ENCODE measurements around the gene IL17B.

- no peak for TF ChIP-seq CTCF (IDR thresholded peaks at IDR 0.05)
- no peak for TF ChIP-seq POLR2A (IDR thresholded peaks at IDR 0.05)
These were observed 10.7 kb upstream of the IL17B start for GRCh38 chr5:149389552-149390495.

Data from Peyer's patch (tissue), 4 donors.